Suprapubic skin (tissue), 3 donors: ENCODE data around the gene GADD45GIP1.

Experiments
- CTCF ChIP-seq, 2 donors: fragments of 200-600 bp in 1 of 2; fragments of 450-650 bp in 1 of 2; sonication (generic) in 1 of 2; IDR thresholded peaks; one replicate each; pipeline ENCODE4 v1.5.1; 2016 to 2019; ENCODE audit warnings: antibody characterized with exemption in 2 of 2, mild to moderate bottlenecking in 1 of 2, moderate library complexity in 1 of 2
- POLR2AphosphoS5 ChIP-seq, 3 donors: sonication (generic); formaldehyde crosslinking; IDR thresholded peaks; one replicate each; pipeline ENCODE4 v1.6.1; 2017; ENCODE audit warnings: antibody characterized with exemption in 3 of 3

- TF ChIP-seq CTCF (IDR thresholded peaks at IDR 0.05) (no peak), POLR2AphosphoS5 (IDR thresholded peaks at IDR 0.05) (no peak)
Observed at GRCh38 chr19:12946731-12947496, 10.1 kb downstream of the GADD45GIP1 start.
